SK-MEL-5 (cell line): ENCODE measurements around the gene MACC1. TPM values are rescaled to one million over a fixed set of nuclear protein-coding genes. Genes with fewer than 3 reads are reported as not detected.

Source experiments
- DNase-seq: peaks from one replicate; pipeline ENCODE4 v3.0.0-alpha.2; 2016; ENCODE audit warnings: low read depth, low spot score
- in situ Hi-C: cut with HindIII; loops from 2 replicates; pipeline ENCODE4 v1.10.0; 2016; ENCODE audit warnings: low sequenced_read_pairs, high pct_unique_total_duplicates, low pct_unique_long_range_greater_than_20kb
- total RNA-seq: library from RNA; depleted of rRNA; stranded (reverse); fragments of >200 nt; shearing (Covaris generic); gene quantifications from 2 replicates; pipeline ENCODE4 v1.2.3, GENCODE V29; 2014

Gene MACC1
- total RNA-seq, 1 experiment from 2014 or later = 1.4 TPM

DNA sequence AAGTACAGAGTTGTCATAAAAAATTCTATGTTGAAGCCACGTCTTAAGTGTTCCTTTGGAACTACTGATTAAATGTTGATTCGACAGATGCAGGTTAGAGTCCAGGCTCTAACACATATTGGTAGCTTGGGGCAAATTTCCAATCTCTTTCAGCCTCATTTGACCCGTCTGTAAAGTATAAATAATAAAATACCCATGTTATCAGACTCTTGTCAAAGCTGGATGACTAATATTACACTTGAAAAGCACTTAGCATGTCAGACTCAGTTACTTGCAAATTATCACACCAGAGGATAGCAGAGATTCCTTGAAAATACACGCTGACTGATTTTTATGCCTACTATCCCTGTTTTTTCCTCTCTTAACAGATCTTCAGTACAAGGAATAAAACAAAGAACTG, 18.1 kb upstream of the MACC1 start:
- in situ Hi-C loops = no loop called here

DNA sequence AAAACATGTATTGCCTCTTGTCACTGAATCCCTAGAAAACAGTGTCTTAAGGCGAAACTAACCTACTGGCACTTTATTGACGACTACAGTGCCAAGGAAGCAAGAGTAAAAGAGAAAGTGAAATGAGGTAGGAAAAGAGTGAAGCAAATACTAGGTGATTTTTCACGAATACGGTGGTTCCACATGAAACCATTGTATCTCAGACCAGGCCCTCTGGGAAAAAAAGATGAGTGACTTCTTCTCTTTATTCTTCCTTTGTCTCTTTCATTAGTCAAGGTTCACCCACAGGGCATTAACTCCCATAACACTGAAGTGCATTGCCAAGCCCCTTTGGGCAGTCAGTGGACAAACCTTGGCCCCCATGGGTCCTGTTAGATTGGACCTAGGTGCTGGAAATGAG, 16.2 kb upstream of the MACC1 start:
- DNase-seq = no peak
- in situ Hi-C loops = no loop called here

More for the DNA sequence above, 18.1 kb upstream of the MACC1 start:
- DNase-seq = no peak

DNA sequence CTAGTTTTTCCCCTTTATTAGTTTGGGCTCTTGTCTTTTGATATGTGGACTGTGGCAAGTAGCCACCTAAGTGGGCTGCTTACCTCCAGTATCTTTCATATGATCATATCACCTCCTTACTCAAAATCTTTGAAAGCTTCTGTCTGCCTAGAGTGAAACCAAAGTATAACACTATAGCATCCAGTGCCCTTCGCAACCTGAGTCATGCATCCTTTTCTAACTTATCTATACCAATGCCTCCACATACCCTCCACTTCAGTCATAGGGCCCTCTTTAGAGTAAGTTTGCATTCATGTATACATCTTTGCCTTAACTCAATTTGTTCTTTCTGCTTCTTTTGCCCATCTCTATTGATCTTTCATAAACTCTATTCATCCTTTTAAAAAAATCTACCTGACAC, 15.7 kb upstream of the MACC1 start:
- DNase-seq = no peak
- in situ Hi-C loops = no loop called here

DNA sequence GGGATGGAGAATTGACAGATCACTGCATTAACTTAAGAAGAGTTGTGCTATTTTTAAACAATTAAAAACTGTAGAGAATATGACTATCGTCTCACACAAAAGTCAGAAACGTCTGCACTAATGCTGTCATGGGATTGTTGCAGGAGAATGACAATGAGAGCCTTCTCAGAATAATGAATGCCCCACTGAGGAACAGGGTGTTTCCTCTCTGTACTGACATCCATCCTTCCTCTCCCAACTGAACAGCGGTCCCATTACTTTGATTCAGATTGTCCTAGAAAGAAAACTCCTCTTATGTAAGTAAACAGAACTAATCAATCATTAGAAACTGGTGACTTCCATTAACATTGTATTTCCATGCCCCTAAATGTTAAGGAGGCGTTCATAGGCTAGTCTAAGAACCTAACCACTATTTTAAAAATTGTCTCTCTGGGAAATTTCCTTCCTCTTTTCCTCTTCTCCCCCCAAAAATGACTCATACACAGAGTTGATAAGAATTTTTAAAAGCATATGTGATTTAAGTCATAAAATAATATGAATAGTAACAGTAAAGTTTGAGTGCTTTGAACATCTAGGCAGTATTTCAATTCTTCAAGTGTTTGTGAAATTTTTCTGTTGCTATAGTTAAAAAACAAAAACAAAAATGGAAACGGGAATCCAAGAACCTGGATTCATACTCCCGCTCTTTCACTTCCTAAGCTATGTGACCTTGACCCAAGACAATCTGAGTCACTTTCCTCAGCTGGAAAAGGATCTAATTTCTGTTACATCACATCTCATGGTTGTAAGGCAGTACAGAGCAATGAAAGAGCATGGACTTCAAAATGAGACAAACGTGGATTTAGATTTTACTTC, 12.7 kb upstream of the MACC1 start:
- peak; percentile 35 for DNase-seq
- in situ Hi-C loops = no loop called here

DNA sequence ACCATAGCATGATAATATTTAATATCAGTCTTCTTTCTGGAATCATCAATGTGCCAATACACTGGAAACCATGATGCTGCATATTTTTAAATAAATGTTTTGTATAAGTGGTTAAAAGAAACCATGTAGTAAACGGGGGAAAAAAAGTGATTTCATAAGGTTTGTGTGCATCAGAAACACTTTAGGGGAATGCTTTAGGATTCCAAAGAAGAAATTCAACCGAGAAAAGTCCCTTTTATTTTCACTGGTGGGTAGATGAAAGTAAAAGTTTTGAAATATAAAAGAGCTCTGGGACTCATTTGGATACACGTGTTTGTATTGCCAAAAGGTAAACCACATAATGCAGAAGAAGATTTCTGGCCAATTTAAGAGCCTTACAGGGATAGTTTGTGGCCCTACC, 11.9 kb upstream of the MACC1 start:
- in situ Hi-C loops = no loop called here
- DNase-seq = no peak

DNA sequence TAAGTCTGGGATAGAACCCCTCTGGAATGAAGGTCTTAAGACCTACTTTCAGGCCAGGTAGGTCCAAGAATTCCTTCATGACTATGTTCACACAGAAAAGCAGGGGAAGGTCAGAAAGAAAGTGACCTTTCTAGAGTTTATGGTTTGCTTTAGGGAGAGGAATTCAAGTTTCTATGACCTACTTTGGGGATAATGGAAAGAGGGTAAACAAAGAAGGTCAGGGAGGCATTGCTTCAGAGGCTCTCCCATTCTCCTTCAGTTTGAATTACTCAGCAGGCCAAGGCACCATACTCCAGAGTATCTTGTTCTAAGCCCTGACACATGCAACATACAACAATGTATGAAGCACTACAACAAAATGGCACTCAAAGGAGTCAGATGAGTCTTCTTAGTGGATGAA, 11.5 kb upstream of the MACC1 start:
- in situ Hi-C loops = no loop called here
- DNase-seq = no peak

DNA sequence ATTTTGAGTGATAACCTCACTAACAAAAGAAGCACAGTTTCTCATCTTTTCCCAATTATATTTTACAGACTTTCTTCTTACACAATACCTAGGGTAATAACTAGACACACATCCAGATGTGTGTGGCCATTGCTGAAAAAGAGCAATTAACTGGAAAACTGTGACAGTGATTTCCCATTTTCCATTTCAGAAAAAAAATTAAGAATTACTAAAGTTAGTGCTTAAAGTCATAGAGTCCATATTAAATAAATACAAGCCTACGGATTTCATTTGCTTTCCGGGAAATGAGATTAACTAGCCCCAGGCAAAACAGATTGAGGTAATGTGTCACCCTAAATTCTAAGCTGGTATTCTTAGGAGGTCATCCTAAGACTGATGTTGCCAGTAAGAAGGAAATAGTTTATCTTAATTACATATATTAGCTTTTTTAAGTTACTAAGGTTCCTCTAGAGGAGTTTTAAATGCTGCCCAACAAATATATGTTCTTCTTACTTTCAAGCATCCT, 10.2 kb upstream of the MACC1 start:
- in situ Hi-C loops = no loop called here
- no peak for DNase-seq

DNA sequence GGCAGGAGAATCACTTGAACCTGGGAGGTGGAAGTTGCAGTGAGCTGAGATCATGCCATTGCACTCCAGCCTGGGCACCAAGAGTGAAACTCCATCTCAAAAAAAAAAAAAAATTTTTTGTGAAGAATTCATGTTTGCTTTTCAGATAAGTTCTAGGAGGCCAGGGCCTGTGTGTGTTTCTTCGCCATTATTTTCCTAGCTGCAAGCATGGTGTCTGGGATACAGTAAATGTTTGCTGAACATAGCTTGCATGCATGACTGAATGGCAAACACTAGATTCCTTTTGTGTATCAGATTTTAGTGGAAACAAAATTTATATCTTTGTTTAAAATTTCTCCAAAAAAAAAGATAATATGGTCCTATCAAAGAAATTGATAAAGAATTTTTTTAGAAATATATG, 9.7 kb upstream of the MACC1 start:
- in situ Hi-C loops = no loop called here
- no peak for DNase-seq

DNA sequence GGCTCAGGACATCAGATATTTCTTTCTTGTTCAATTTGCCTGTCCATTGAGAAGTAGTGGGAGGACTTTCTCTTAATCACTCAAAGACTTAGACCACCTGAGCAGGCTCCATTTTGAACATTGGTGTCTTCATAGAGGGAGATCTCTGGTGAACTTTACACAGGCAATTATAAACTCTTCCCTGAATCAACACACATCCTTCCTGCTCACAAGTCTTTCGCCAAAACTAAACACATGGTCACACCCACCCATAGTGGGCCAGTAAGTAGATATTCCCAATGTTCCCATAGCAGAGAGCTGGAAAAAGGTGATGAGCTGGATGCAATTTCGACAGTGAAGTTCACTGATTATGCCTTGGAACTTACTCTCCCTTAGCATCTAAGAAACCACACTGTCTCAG, 8.2 kb upstream of the MACC1 start:
- no peak for DNase-seq
- in situ Hi-C loops = no loop called here

DNA sequence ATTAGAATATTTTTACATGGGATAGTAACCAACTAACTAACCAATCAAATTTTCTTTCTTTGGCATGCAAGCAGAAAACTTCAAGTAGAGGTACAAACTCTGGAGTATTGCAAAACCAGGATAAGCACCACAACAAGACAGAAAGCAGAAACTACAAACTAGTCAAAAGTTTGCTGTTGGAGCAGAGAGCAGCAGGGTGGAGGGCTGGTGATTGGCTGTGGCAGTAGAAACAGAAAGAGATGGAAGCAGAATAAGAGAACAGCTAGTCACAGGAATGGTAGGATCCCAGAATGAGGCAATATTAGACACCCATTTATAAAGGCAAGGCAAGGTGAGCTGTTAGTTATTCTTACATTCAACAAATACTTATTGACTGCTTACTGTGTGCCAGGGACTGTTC, 6.8 kb upstream of the MACC1 start:
- in situ Hi-C loops = no loop called here
- DNase-seq = no peak

DNA sequence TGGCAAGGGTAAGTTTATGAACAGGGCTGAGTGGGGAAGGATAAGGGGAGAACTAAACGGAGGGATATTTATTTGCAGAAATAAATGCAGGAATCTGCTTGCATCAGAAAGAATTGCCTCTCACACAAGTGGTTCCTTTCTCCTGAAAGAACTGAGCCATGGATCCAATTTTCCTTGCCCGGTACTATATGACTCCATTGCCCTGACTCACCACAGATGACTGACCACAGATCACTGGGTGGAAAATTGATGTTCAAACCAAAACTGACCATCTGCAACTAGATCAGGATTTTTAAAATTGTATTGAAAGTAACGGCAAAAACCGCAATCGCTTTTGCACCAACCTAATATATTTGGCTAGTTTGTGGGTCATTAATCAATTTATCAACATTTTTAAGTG, 6.2 kb upstream of the MACC1 start:
- in situ Hi-C loops = no loop called here
- DNase-seq = no peak

DNA sequence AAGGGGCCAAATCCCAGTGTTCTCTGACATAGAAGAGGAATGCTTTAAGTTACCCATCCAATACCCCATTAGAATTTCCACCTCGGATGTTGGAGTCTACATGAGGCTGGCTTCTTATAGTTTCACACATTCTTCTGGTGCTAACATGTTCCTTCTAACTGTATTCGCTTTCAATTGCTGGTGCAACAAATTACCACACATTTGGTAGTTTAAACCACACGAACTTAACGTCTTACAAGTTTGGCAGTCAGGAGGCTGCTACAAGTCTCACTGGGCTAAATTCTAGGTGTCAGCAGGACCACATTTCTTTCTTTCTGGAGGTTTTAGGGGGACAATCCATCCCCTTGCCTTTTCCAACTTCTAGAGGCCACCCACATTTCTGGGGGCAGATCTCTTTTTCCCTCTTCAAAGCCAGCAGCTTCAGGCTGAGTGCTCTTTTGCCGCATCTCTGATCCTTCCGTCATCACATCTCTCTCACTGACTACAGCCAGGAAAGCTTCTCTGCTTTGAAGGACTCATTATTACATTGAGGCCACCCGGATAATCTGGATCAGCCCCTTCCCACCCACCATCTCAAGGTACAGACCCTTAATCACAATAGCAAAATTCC, 5.1 kb upstream of the MACC1 start:
- in situ Hi-C loops = no loop called here
- DNase-seq = no peak

DNA sequence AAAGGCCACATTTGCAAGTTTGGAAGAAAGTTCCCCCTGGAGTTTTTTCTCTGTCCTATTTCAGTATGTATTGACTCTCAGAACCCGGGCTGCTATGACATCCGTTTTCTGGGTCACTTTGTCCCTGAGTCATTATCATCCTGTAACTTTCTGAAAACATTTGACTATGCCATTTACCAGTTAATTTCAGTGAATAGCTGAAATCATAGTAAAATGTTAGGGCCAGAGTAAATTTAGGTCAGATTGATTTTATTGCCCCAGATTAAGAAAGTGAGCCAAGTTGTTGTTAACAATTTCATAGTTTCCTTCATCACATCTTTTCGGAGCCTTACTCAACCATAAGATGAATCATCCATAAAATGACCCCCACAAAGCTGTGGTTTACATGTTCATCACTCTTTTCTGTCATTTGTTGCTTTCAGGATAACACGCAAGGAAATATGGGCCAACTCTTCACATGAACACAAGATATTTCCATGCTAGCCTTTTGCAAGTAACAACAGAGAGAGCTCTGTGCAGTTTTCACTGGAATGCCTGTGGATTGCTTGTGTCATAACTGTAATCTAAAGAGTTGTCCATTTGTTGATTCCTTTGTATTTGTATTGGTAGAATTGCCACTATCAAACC, 3.9 kb upstream of the MACC1 start:
- DNase-seq = peak; percentile 47
- in situ Hi-C loops = no loop called here

DNA sequence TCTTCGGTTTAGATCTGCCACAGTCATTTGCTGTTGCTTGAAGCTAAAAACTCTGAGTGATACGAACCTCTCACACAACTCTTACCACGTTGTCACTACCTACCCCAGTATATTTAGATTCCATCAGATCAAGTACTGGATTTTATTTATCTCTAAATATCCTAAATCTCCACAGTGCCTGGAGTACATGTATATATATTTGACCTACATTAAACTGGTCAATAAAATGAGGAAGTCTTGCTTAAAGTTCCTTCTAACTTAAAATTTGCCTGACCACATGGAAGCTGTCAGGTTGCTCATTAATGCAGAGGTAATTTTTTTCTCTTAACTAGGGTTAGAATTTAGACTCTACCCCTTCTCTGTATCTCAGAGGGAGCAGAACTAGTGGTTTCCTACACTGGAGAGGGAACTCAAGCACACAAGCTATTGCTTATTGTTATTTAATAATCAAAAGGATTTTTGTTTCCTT, 3.1 kb upstream of the MACC1 start:
- in situ Hi-C loops = no loop called here
- no peak for DNase-seq

DNA sequence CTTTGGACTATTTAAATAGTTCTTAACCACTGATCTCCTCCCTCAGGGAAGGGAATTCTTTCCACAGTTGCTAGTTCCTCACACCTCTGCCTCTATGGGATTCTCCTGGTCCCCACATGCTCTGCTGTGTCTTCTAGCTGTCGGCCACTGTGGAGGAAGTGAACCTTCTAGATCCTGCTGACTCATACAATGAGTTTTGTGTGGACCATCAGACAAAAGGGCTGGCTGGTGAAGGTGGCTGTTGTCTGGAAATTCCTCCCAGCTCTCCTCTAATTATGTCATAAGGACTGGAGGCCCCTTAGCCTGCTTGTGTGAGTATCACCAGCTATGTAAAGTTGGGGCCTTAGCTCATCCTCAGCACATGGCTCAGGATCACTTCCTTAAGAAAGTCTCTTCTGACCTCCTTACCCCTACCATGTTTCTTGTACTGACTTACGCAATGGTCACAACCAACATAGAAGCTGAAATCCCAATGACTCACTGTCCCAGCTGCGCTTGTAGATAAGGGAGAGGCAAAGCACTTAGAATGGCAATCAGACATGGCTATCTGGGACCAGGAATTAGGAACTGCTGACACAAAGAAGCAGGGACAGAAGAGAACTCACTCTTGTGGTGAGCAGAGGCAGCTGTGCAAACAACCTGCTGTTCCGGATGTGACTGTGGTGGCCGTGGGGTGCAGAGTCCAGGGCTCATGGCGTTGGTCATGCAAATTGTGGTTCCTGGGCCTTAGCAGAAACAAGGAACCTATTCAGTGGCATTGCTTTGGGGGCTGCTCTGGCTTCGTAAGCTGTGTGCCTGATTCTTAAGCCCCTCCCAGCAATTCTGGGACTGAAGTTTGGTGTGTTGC, 2.5 kb upstream of the MACC1 start:
- DNase-seq = peak; percentile 87
- in situ Hi-C loops = no loop called here

DNA sequence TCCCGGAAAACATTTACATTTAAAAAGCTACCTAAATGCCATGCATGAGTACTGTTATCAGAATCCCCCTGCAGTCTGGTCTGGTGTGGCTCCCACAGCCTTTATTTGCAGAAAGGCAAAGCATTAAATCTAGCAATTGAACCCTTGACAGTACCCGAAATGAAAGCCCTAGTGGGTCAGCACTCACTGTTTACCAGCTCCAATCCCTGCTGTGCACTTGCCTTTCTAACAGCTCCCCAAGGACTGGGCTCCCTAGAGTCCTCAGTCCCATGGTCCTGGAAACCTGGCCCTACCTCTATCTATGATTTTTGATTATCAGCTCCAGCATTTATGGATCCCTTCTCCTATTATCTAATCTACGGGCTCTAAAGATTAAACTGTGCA, 1.9 kb upstream of the MACC1 start:
- in situ Hi-C loops = no loop called here

DNA sequence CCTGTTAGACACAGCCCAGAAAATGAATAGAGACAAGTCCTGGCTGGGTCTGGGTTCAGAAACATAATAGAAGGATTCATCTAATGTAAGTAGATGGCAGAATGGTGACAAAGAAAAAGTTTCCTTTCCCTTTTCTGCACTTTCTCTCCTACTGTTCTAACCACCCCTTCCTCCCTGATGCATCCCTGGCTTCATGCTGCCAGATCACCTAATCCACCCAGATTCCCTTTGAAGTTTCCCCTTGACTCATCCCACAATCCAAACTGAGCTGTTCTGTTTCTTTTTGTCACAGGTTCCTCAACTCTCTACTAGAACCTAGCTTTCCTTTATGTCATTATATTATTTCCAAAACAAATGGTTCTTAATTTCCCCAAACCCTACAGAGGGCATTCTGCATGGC, 1.1 kb upstream of the MACC1 start:
- DNase-seq = no peak
- in situ Hi-C loops = no loop called here

More for the DNA sequence above, 1.9 kb upstream of the MACC1 start:
- DNase-seq = no peak
